Measurements from ENCODE around the gene RBBP4. TPM values are rescaled to one million over a fixed set of nuclear protein-coding genes. Genes with fewer than 3 reads are reported as not detected.

RBBP4 gene
- total and polyA plus RNA-seq, 2 of the 13 experiments (the other 11 are each of a cell fraction or from before 2014, with no cell fraction given), result 64.4 to 166 TPM

DNA sequence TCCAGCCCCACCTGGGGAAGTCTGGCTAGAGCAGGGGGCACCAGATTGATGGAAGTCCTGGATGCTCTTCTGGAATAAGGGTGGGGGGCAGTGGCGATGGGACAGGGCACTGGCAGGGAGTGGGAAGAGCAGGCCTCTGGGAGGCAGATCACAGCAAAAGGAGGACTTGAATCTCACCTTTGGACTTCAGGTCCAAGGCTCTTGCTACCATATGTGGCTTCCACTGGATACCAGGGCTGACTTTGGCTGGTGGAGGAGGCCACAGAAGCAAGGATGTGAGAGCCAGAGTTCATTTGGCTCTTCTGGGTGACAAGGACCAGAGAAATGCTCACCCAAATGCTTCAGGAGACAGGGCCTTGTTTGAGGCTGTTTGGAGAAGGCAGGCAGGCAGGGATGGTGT is 67.5 kb downstream of the RBBP4 start:
- Histone ChIP-seq H3K27me3 (ENCODE audit: control insufficient read depth in 1 of 2, insufficient read depth in 2 of 2, low read length in 2 of 2) (no peaks in the 10 kb centered on the region), H3K79me2 (ENCODE audit: insufficient read depth, low read length) (no peaks in the 10 kb centered on the region), H3K9ac (ENCODE audit: insufficient read depth, low read depth, low read length) (peak overlapping the region; percentile 30; the same call in 1 of the 2 replicates), H3K27ac (ENCODE audit: extremely low read length, insufficient read depth, low read length) (no peak overlapping the region), H3K4me2 (ENCODE audit: low read depth, low read length) (peak overlapping the region; percentile 88), H4K20me1 (ENCODE audit: insufficient read depth, low read length) (no peaks in the 10 kb centered on the region), H3K4me3 (replicated peaks in 1 of 3; ENCODE audit: insufficient read depth in 1 of 3, low read depth in 2 of 3, low read length in 3 of 3) (peak overlapping the region in 2 of 3 experiments; percentile 25 to 66; a peak in 3 of 6 replicates), H3K36me3 (replicated peaks in 1 of 2; ENCODE audit: control insufficient read depth in 1 of 2, insufficient read depth in 2 of 2, low read length in 2 of 2) (no peaks in the 10 kb centered on the region), H3K9me3 (ENCODE audit: low read length) (no peaks in the 10 kb centered on the region), H3K4me1 (ENCODE audit: insufficient read depth, low read length) (peaks cover 81% of the 10 kb centered on the region), H2AFZ (ENCODE audit: low read length) (peak overlapping the region; percentile 67)
- ATAC-seq, result no peak
- in situ Hi-C loops (cut with HindIII; ENCODE audit: extremely low pct_ligation_motif_present, low pct_unique_long_range_greater_than_20kb), result no loop called here
- WGBS (ENCODE audit: low lambda C conversion rate), result 27% methylated on average over 1 of the region's 1 CpG
- no TSS peak for BruUV-seq (replicated peaks)
- no peak for FAIRE-seq
- TF ChIP-seq TEAD3 (CRISPR knock-in tag; optimal IDR thresholded peaks at IDR 0.05; ENCODE audit: borderline replicate concordance) (peak; percentile 2), HNF4G (IDR thresholded peaks at IDR 0.05; ENCODE audit: borderline replicate concordance, low read depth, low read length) (0 out of 2 replicates have a peak, but pooled peaks have one; percentile 21), HNF4G (CRISPR knock-in tag; IDR thresholded peaks at IDR 0.05; ENCODE audit: borderline replicate concordance, low read depth) (no peak), ZNF232 (CRISPR knock-in tag; IDR thresholded peaks at IDR 0.05; ENCODE audit: borderline replicate concordance) (no peak), ZMYM2 (CRISPR knock-in tag; IDR thresholded peaks at IDR 0.05) (0 out of 2 replicates have a peak, but pooled peaks have one; percentile 42), LCORL (IDR thresholded peaks at IDR 0.05) (no peak), LCORL (CRISPR knock-in tag; IDR thresholded peaks at IDR 0.05) (peak; percentile 49; the same call in 1 of the 2 replicates), HNF4A (CRISPR knock-in tag; IDR thresholded peaks at IDR 0.05) (peak; percentile 80), SAP130 (CRISPR knock-in tag; IDR thresholded peaks at IDR 0.05; ENCODE audit: low read depth) (0 out of 2 replicates have a peak, but pooled peaks have one; percentile 6), NCOR1 (IDR thresholded peaks at IDR 0.05; ENCODE audit: borderline replicate concordance, low read length) (peak; percentile 61; the same call in 1 of the 2 replicates), ZNF878 (CRISPR knock-in tag; IDR thresholded peaks at IDR 0.05) (no peak), ZNF747 (CRISPR knock-in tag; IDR thresholded peaks at IDR 0.05; ENCODE audit: borderline replicate concordance) (0 out of 2 replicates have a peak, but pooled peaks have one; percentile 24), ZNF572 (CRISPR knock-in tag; IDR thresholded peaks at IDR 0.05) (no peak), NFE2L2 (IDR thresholded peaks at IDR 0.05; ENCODE audit: low read length) (no peak)
- TF ChIP-seq, protein P1, sequence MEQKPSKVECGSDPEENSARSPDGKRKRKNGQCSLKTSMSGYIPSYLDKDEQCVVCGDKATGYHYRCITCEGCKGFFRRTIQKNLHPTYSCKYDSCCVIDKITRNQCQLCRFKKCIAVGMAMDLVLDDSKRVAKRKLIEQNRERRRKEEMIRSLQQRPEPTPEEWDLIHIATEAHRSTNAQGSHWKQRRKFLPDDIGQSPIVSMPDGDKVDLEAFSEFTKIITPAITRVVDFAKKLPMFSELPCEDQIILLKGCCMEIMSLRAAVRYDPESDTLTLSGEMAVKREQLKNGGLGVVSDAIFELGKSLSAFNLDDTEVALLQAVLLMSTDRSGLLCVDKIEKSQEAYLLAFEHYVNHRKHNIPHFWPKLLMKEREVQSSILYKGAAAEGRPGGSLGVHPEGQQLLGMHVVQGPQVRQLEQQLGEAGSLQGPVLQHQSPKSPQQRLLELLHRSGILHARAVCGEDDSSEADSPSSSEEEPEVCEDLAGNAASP (CRISPR knock-in tag; IDR thresholded peaks at IDR 0.05; ENCODE audit: borderline replicate concordance), result no peak
- TF ChIP-seq, protein P2, sequence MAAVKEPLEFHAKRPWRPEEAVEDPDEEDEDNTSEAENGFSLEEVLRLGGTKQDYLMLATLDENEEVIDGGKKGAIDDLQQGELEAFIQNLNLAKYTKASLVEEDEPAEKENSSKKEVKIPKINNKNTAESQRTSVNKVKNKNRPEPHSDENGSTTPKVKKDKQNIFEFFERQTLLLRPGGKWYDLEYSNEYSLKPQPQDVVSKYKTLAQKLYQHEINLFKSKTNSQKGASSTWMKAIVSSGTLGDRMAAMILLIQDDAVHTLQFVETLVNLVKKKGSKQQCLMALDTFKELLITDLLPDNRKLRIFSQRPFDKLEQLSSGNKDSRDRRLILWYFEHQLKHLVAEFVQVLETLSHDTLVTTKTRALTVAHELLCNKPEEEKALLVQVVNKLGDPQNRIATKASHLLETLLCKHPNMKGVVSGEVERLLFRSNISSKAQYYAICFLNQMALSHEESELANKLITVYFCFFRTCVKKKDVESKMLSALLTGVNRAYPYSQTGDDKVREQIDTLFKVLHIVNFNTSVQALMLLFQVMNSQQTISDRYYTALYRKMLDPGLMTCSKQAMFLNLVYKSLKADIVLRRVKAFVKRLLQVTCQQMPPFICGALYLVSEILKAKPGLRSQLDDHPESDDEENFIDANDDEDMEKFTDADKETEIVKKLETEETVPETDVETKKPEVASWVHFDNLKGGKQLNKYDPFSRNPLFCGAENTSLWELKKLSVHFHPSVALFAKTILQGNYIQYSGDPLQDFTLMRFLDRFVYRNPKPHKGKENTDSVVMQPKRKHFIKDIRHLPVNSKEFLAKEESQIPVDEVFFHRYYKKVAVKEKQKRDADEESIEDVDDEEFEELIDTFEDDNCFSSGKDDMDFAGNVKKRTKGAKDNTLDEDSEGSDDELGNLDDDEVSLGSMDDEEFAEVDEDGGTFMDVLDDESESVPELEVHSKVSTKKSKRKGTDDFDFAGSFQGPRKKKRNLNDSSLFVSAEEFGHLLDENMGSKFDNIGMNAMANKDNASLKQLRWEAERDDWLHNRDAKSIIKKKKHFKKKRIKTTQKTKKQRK (IDR thresholded peaks at IDR 0.05; ENCODE audit: low read length), result no peak
- TF ChIP-seq, protein P3, sequence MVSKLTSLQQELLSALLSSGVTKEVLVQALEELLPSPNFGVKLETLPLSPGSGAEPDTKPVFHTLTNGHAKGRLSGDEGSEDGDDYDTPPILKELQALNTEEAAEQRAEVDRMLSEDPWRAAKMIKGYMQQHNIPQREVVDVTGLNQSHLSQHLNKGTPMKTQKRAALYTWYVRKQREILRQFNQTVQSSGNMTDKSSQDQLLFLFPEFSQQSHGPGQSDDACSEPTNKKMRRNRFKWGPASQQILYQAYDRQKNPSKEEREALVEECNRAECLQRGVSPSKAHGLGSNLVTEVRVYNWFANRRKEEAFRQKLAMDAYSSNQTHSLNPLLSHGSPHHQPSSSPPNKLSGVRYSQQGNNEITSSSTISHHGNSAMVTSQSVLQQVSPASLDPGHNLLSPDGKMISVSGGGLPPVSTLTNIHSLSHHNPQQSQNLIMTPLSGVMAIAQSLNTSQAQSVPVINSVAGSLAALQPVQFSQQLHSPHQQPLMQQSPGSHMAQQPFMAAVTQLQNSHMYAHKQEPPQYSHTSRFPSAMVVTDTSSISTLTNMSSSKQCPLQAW (CRISPR knock-in tag; IDR thresholded peaks at IDR 0.05), result 0 out of 2 replicates have a peak, but pooled peaks have one; percentile 19
- ChIA-PET CTCF (ENCODE audit: low intra/inter-chr PET ratio, low total read pairs) (no interaction called here), POLR2A (interaction anchor here (1.2 to 2.3 kb wide), 4 partner anchors 15 to 24 kb away, joined by 4 to 9 read pairs (median 7); no protein-coding TSS in a partner anchor)
- intact Hi-C loops (cut with micrococcal nuclease; ENCODE audit: unreplicated experiment), result loop anchor here (5.0 to 10.0 kb wide), 2 partner anchors 44 to 156 kb away; partner anchors contain the start of gene FNDC5
- DNase-seq (ENCODE audit: low spot score), result no peak
